Neural cell (in vitro differentiated cells): ENCODE results near the gene BZW2. TPM values are rescaled to one million over a fixed set of nuclear protein-coding genes. Genes with fewer than 3 reads are reported as not detected.

Experiments used
- H2AFZ ChIP-seq: fragments of 200-600, 300-800 bp; sonication (generic), shearing (Covaris generic); 2 replicates; pipeline ENCODE4 v1.6.0; 2014; ENCODE audit warnings: low read depth, mild to moderate bottlenecking, antibody characterized with exemption, low read length, moderate library complexity
- H3F3A ChIP-seq: fragments of 200-600 bp; shearing (Covaris generic); 2 replicates; pipeline ENCODE4 v1.6.1; 2016; ENCODE audit warnings: mild to moderate bottlenecking, moderate library complexity, mixed read lengths, antibody characterized with exemption, low read length; ENCODE audit not compliant: insufficient read depth, poor library complexity, severe bottlenecking
- H3K27ac ChIP-seq: fragments of 200-600, 300-800 bp; sonication (generic), shearing (Covaris generic); 2 replicates; pipeline ENCODE4 v1.5.1; 2014; ENCODE audit warnings: mild to moderate bottlenecking, low read length, moderate library complexity
- H3K27me3 ChIP-seq: fragments of 300-800, 200-600 bp; sonication (generic), shearing (Covaris generic); 2 replicates; pipeline ENCODE4 v1.6.0; 2014; ENCODE audit warnings: mild to moderate bottlenecking, low read depth, low read length, moderate library complexity; ENCODE audit not compliant: insufficient read depth
- H3K36me3 ChIP-seq: fragments of 300-800, 200-600 bp; sonication (generic), shearing (Covaris generic); 2 replicates; pipeline ENCODE4 v1.5.1; 2014; ENCODE audit warnings: mild to moderate bottlenecking, antibody characterized with exemption, low read length, moderate library complexity; ENCODE audit not compliant: insufficient read depth
- H3K4me2 ChIP-seq: fragments of 300-800, 200-600 bp; sonication (generic), shearing (Covaris generic); 2 replicates; pipeline ENCODE4 v1.6.0; 2014; ENCODE audit warnings: mild to moderate bottlenecking, low read length
- H3K4me3 ChIP-seq: fragments of 300-800, 200-600 bp; sonication (generic), shearing (Covaris generic); 2 replicates; pipeline ENCODE4 v1.5.1; 2014; ENCODE audit warnings: mild to moderate bottlenecking, low read length, moderate library complexity
- H3K79me2 ChIP-seq: fragments of 200-600 bp; shearing (Covaris generic); replicated peaks from 2 replicates; pipeline ENCODE4 v1.6.0; 2014; ENCODE audit warnings: mild to moderate bottlenecking, low read length, moderate library complexity; ENCODE audit not compliant: insufficient read depth
- H3K9ac ChIP-seq: fragments of 300-800, 200-600 bp; sonication (generic), shearing (Covaris generic); 2 replicates; pipeline ENCODE4 v1.6.1; 2016; ENCODE audit warnings: mild to moderate bottlenecking, low read length, mixed read lengths
- H3K9me2 ChIP-seq: fragments of 200-600 bp; shearing (Covaris generic); 2 replicates; pipeline ENCODE4 v1.6.1; 2016; ENCODE audit warnings: mild to moderate bottlenecking, low read length, mixed read lengths; ENCODE audit not compliant: insufficient read depth
- H3K9me3 ChIP-seq: fragments of 200-600, 300-800 bp; sonication (generic), shearing (Covaris generic); 2 replicates; pipeline ENCODE4 v1.6.1; 2016; ENCODE audit warnings: mild to moderate bottlenecking, mixed run types, low read length, moderate library complexity, mixed read lengths
- H4K20me1 ChIP-seq: fragments of 200-600 bp; shearing (Covaris generic); 2 replicates; pipeline ENCODE4 v1.6.1; 2016; ENCODE audit warnings: mild to moderate bottlenecking, mixed run types; ENCODE audit not compliant: insufficient read depth
- CTCF ChIP-seq: fragments of 450-650 bp; IDR thresholded peaks from 2 replicates; pipeline ENCODE4 v1.5.1; 2014; ENCODE audit warnings: antibody characterized with exemption, mild to moderate bottlenecking, moderate library complexity; ENCODE audit not compliant: poor library complexity, severe bottlenecking
- EP300 ChIP-seq: fragments of 450-650 bp; conservative IDR thresholded peaks from 2 replicates; pipeline ENCODE4 v1.6.1; 2014; ENCODE audit warnings: antibody characterized with exemption, mild to moderate bottlenecking, moderate library complexity; ENCODE audit not compliant: poor library complexity, severe bottlenecking
- EZH2 ChIP-seq: fragments of 200-600, 300-800 bp; shearing (Covaris generic), sonication (generic); IDR thresholded peaks from 2 replicates; pipeline ENCODE4 v1.6.1; 2014; ENCODE audit warnings: antibody characterized with exemption, low read length, borderline replicate concordance, mild to moderate bottlenecking; ENCODE audit not compliant: insufficient read depth, poor library complexity, severe bottlenecking
- MXI1 ChIP-seq: fragments of 450-650 bp; conservative IDR thresholded peaks from 2 replicates; pipeline ENCODE4 v1.6.1; 2014; ENCODE audit warnings: antibody characterized with exemption, mild to moderate bottlenecking; ENCODE audit not compliant: poor library complexity, severe bottlenecking
- POLR2AphosphoS5 ChIP-seq: IDR thresholded peaks from 2 replicates; pipeline ENCODE4 v1.6.1; 2012
- RAD21 ChIP-seq: fragments of 450-650 bp; conservative IDR thresholded peaks from 2 replicates; pipeline ENCODE4 v1.6.1; 2014; ENCODE audit warnings: antibody characterized with exemption, mild to moderate bottlenecking, moderate library complexity
- REST ChIP-seq: IDR thresholded peaks from 2 replicates; pipeline ENCODE4 v1.6.1; 2012; ENCODE audit warnings: borderline replicate concordance
- SMC3 ChIP-seq: fragments of 450-650 bp; conservative IDR thresholded peaks from 2 replicates; pipeline ENCODE4 v1.6.1; 2014; ENCODE audit warnings: antibody characterized with exemption, mild to moderate bottlenecking, moderate library complexity; ENCODE audit not compliant: poor library complexity
- TAF1 ChIP-seq: IDR thresholded peaks from 2 replicates; pipeline ENCODE4 v1.6.1; 2012; ENCODE audit warnings: low read depth
- polyA plus RNA-seq: library from polyadenylated mRNA; depleted of rRNA; stranded (reverse); fragments of >200 nt; gene quantifications from 2 replicates; pipeline ENCODE4 v1.2.3, GENCODE V29; 2014

The BZW2 gene
- polyA plus RNA-seq, 1 donor from 2014 or later, result 203 TPM

GRCh38 chr7:16740623-16740953, 94.6 kb downstream of the BZW2 start:
- Histone ChIP-seq H4K20me1 (no peaks in the 10 kb centered on the region), H3K9ac (no peak overlapping the region), H3F3A (no peaks in the 10 kb centered on the region), H3K36me3 (no peaks in the 10 kb centered on the region), H2AFZ (no peak overlapping the region), H3K79me2 (no peaks in the 10 kb centered on the region), H3K27ac (no peak overlapping the region), H3K4me3 (no peak overlapping the region), H3K9me3 (no peaks in the 10 kb centered on the region), H3K27me3 (no peaks in the 10 kb centered on the region), H3K4me2 (no peak overlapping the region), H3K9me2 (no peaks in the 10 kb centered on the region)
- TF ChIP-seq EP300 (no peak), TAF1 (no peak), CTCF (no peak), RAD21 (no peak), SMC3 (no peak), EZH2 (no peak), POLR2AphosphoS5 (no peak), REST (no peak), MXI1 (no peak)

GRCh38 chr7:16740996-16741395, 95.0 kb downstream of the BZW2 start:
- Histone ChIP-seq H3K4me2 (no peak overlapping the region), H3F3A (no peaks in the 10 kb centered on the region), H3K9ac (no peak overlapping the region), H3K4me3 (no peak overlapping the region), H3K36me3 (no peaks in the 10 kb centered on the region), H3K27ac (no peak overlapping the region), H2AFZ (no peak overlapping the region), H3K27me3 (no peaks in the 10 kb centered on the region), H4K20me1 (no peaks in the 10 kb centered on the region), H3K9me2 (no peaks in the 10 kb centered on the region), H3K79me2 (no peaks in the 10 kb centered on the region), H3K9me3 (no peaks in the 10 kb centered on the region)
- TF ChIP-seq SMC3 (no peak), TAF1 (no peak), EZH2 (no peak), REST (no peak), EP300 (no peak), RAD21 (no peak), POLR2AphosphoS5 (no peak), MXI1 (no peak), CTCF (no peak)
